Thyroid gland (tissue), 4 donors: ENCODE data around the gene ARRDC4. TPM values are rescaled to one million over a fixed set of nuclear protein-coding genes. Genes with fewer than 3 reads are reported as not detected.

Experiments
- DNase-seq, 2 donors: peaks; one replicate each; pipeline ENCODE4 v3.0.0-alpha.2; 2019
- H3K27ac ChIP-seq, 3 donors: fragments of 200-600 bp; sonication (generic); 1 replicate in 2 of 3; 2 replicates in 1 of 3; pipeline ENCODE4 v1.5.1; 2016 to 2019; ENCODE audit warnings: mild to moderate bottlenecking in 1 of 3, moderate library complexity in 1 of 3
- H3K27me3 ChIP-seq: fragments of 200-600 bp; sonication (generic); one replicate; pipeline ENCODE4 v1.5.1; 2019
- H3K36me3 ChIP-seq, 2 donors: fragments of 200-600 bp; sonication (generic); one replicate each; pipeline ENCODE4 v1.5.1; 2016 to 2019
- H3K4me1 ChIP-seq, 2 donors: fragments of 200-600 bp; sonication (generic); one replicate each; pipeline ENCODE4 v1.5.1; 2017 to 2019
- H3K4me3 ChIP-seq, 3 donors: fragments of 200-600 bp; sonication (generic); replicated peaks in 1 of 3; 1 replicate in 2 of 3; 2 replicates in 1 of 3; pipeline ENCODE4 v1.5.1; 2016; ENCODE audit warnings: mild to moderate bottlenecking in 1 of 3
- H3K9me3 ChIP-seq: fragments of 200-600 bp; sonication (generic); one replicate; pipeline ENCODE4 v1.5.1; 2017
- CTCF ChIP-seq, 6 experiments: fragments of 200-600 bp in 3 of 6; fragments of 450-650 bp in 3 of 6; sonication (generic) in 3 of 6; IDR thresholded peaks; one replicate each; pipeline ENCODE4 v1.5.1; 2016 to 2019; ENCODE audit warnings: antibody characterized with exemption in 6 of 6, mild to moderate bottlenecking in 2 of 6, inconsistent platforms in 1 of 6, moderate library complexity in 1 of 6
- POLR2A ChIP-seq, 2 donors: fragments of 450-650 bp; IDR thresholded peaks; one replicate each; pipeline ENCODE4 v1.6.1; 2017; ENCODE audit warnings: antibody characterized with exemption in 2 of 2, mild to moderate bottlenecking in 2 of 2, moderate library complexity in 1 of 2
- WGBS, 2 donors: methylation state at CpG; one replicate each; pipeline ENCODE4 v1.1.5; 2017; 5-methylcytosine and 5-hydroxymethylcytosine counted together
- intact Hi-C: fragments of 100-400 bp; cut with DNase I; formaldehyde crosslinking; loops from one replicate; pipeline ENCODE4 v1.15.1; 2023
- total RNA-seq, 4 donors: library from RNA; depleted of rRNA; stranded (reverse); fragments of >200 nt; gene quantifications; one replicate each; pipeline ENCODE4 v1.2.3, GENCODE V29; 2016

The ARRDC4 gene
- total RNA-seq, 4 donors from 2014 or later = 32.1 to 81.7 (median 45.1) TPM

- no peak overlapping the region for H3K27ac ChIP-seq
- no peak for DNase-seq
- intact Hi-C loops = no loop called here
These were observed 34.7 kb downstream of the ARRDC4 start for GRCh38 chr15:97995192-97995591.

GRCh38 chr15:97995881-97996603, 35.5 kb downstream of the ARRDC4 start:
- H3K9me3 ChIP-seq = no peaks in the 10 kb centered on the region
- no peaks in the 10 kb centered on the region for H3K36me3 ChIP-seq
- H3K27me3 ChIP-seq = no peaks in the 10 kb centered on the region
- WGBS, 2 donors = 58 to 61% methylated on average over 5 of the region's 5 CpGs
- peaks cover 0 to 7% of the 10 kb centered on the region in 2 donors for H3K4me1 ChIP-seq
- no peak overlapping the region for H3K27ac ChIP-seq
- peak in 1 of 6 experiments; percentile 36 for TF ChIP-seq CTCF (IDR thresholded peaks at IDR 0.05)
- TF ChIP-seq POLR2A (IDR thresholded peaks at IDR 0.05) = no peak
- no peak overlapping the region for H3K4me3 ChIP-seq
- peak; percentile 10 to 29 for DNase-seq
- intact Hi-C loops = no loop called here

More at GRCh38 chr15:97995192-97995591, 34.7 kb downstream of the ARRDC4 start:
- no peak overlapping the region for H3K4me3 ChIP-seq
- 62 to 82% methylated on average over 3 of the region's 3 CpGs for WGBS, 2 donors
- peaks cover 0 to 7% of the 10 kb centered on the region in 2 donors for H3K4me1 ChIP-seq
- no peaks in the 10 kb centered on the region for H3K27me3 ChIP-seq
- TF ChIP-seq POLR2A (IDR thresholded peaks at IDR 0.05) = no peak
- TF ChIP-seq CTCF (IDR thresholded peaks at IDR 0.05) = no peak
- H3K9me3 ChIP-seq = no peaks in the 10 kb centered on the region
- H3K36me3 ChIP-seq = no peaks in the 10 kb centered on the region

- no peaks in the 10 kb centered on the region for H3K27me3 ChIP-seq
- H3K36me3 ChIP-seq = no peaks in the 10 kb centered on the region
- no peak overlapping the region for H3K4me3 ChIP-seq
- H3K9me3 ChIP-seq = no peaks in the 10 kb centered on the region
- H3K27ac ChIP-seq = no peak overlapping the region
- peaks cover 0 to 7% of the 10 kb centered on the region in 2 donors for H3K4me1 ChIP-seq
- TF ChIP-seq CTCF (IDR thresholded peaks at IDR 0.05) = no peak
- no peak for TF ChIP-seq POLR2A (IDR thresholded peaks at IDR 0.05)
- intact Hi-C loops = no loop called here
- no peak for DNase-seq
- WGBS, 2 donors = 72 to 91% methylated on average over 5 of the region's 5 CpGs
These were observed 38.0 kb downstream of the ARRDC4 start for GRCh38 chr15:97998307-97999071.

GRCh38 chr15:98000249-98001203, 40.0 kb downstream of the ARRDC4 start:
- no peaks in the 10 kb centered on the region for H3K27me3 ChIP-seq
- H3K9me3 ChIP-seq = no peaks in the 10 kb centered on the region
- intact Hi-C loops = no loop called here
- TF ChIP-seq CTCF (IDR thresholded peaks at IDR 0.05) (no peak), POLR2A (IDR thresholded peaks at IDR 0.05) (no peak)
- no peak overlapping the region for H3K27ac ChIP-seq
- 80 to 83% methylated on average over 11 of the region's 11 CpGs for WGBS, 2 donors
- H3K4me1 ChIP-seq = peaks cover 0 to under 1% of the 10 kb centered on the region in 2 donors
- no peak for DNase-seq
- no peaks in the 10 kb centered on the region for H3K36me3 ChIP-seq
- no peak overlapping the region for H3K4me3 ChIP-seq
